CD4-positive, alpha-beta T cell treated with Interleukin-17A for 4 hours (primary cell): ENCODE data around the gene SOD3.

Experiments
- DNase-seq: peaks from one replicate; pipeline ENCODE4 v3.0.0-alpha.2; 2020; ENCODE audit warnings: mixed read lengths

SOD3 gene

DNA sequence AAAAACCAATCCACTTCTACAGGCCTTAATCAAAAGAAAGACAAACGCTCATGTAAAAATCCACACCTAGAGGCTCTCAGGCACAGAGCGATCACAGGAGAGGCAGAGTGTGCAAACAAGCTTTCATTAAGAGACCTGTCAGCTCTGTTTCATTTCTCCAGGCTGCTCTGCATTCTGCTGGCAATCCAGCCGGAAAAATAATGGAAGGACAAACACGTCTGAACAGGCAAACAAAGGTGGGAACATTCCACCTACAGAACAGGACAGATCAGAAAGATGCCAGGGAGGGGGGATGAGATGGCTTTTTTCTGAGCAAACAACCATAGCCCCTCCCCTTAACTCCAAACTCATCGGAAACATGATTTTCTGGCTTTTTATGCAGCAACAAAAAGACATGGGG is 9.7 kb downstream of the SOD3 start:
- DNase-seq: no peak

DNA sequence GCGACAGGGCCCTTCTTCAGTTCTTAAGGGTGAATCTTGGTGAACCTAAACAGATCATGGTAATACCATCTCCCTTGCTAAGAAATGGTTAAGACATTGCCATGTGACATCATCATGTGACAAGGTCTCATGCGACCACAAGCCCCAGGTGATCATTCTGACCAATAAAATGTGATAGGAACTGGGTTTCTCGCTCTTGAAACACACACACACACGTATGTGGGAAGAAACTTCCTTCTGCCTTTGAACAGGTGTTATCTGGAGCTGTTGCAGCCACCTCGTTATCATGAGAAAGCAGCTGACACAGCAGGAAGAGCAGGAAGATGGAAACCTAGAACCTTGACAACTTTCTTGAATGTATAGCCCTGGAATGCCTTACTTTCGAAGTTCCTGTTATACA is 10.2 kb downstream of the SOD3 start:
- no peak for DNase-seq

DNA sequence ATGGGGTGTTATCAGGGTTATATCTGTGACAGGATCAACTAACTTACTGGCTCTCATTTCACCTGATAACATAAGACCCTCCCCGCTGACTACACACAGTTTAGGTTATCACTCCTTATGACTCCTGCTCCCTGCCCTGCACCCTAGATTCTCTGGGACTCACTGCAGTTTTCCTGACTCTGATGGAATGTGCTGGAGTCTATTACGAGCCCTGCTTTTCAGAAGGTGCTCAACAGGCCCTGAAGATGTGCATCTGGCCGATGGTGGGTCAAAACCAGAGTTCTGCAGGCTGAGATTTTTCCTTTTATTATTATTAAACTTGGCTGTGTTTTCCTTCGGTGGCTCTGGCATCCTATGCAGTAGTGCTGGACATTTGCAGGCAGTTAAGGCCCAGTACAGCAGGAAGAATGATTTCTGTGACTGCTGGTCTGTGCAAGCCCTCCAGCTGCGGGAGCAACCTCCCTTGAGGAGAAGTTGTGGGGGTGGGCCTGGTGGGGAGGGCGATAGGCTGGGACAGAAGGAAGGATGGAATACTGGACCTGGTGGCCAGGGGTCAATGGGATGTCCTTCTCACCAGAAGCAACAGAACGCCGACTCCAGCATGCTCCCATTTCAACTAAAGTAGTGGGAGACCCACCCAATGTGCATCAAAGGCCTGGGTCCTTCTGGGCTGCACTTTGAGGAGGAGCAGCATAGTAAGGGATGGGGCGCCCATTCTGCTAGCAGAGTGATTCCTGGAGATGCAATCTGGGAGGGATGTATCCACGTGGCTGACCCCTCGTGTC is 11.0 kb downstream of the SOD3 start:
- DNase-seq: no peak

DNA sequence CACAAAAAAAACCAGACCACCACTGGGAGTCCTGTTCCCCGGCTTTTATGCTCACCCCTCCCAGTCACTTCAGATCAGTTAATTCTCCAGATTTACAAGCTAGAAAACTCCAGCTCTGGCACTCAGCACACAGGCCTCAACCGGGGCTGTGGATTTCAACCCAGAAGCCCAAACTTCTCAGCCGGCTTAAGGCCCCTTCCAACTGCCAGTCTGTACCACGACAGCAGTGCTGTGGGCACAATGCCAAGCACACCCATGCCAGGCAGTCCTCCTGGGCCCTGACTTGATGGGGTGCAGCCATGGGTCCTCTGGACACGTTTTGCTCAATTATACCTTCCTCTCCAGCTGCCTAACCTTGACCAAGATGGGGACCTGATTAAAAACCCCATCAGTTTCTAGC is 12.2 kb downstream of the SOD3 start:
- no peak for DNase-seq

DNA sequence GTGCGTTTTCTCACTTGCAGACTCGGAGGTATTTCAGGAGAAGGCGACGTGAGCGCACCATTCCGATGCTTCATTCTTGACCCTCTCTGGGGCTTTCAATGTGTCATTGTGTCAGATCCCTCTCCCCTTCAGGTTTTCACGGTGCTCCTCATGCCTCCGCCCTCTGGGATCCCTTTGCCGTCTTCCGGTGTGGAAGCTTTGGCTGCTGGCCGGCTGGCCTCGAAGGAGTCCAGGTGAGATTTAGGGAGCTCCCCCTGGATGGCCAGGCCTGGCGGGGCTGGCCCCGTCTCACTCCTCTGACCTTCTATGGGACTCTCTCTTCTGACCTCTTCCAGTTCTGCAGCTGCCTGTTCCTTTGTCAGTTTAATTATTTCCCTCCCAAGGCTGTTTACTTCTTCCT is 12.9 kb downstream of the SOD3 start:
- no peak for DNase-seq

DNA sequence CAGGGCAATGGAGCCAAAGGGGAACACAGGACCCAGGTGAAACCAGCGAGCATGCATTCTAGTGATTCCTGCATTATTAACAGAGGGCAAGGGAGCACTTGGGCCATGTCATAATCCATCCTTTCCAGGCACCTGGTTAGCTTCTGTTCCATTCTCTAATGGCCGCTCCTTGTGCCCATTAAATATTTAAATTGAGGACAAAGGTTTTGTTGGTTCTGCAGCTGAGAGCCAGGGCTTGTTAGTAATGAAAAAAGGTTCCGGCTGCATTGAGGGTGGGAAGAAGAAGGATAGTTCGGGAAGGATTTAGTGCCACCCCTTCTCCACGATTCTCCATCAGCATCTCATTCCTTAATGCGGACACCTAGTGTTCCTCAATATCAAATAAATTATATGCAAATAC is 13.6 kb downstream of the SOD3 start:
- DNase-seq: no peak

DNA sequence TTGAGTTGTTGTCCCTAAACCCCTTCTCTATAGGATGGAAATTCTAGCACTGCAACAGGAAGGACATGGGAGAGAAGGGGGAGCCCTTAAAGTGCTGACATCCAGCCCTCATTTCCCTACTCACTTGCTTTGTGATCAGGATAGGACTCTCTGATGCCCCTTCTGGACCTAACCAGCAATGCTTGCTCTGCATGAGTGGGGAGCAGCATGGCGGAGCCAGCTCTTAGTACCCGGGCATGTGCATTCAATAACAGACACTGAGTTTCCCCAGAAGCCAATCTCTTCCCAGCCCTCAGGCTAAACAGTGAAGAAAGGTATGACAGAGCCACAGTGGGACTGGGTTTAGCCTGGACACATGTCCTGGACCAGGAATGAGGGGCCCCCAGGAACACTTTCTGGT is 14.0 kb downstream of the SOD3 start:
- DNase-seq: no peak

DNA sequence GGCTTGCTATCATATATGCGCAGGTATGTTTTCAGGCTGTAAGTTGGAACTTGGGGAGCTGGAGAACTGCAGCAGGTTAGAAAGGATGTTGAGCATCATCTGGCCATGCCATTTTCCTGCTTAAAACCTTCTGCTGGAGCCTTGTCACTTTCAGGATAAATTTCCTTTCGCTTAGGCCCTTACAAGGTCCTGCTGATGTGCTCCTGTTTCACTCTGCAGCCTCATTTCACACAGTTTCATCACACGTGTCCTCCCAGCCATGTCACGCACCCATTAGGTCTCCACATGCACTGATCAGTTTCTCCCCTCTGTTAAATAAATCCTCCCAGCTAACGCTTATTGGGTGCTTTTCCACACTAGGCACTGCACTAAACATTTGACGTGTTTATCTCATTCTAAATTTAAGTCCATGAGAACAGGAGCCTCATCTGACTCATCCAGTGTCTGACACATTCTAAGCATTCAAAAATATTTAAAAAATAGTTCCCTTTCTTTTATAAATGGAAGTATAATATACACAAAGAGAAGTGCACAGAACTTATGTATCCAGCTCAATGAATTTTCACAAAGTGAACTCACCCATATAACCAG is 14.5 kb downstream of the SOD3 start:
- DNase-seq: no peak

DNA sequence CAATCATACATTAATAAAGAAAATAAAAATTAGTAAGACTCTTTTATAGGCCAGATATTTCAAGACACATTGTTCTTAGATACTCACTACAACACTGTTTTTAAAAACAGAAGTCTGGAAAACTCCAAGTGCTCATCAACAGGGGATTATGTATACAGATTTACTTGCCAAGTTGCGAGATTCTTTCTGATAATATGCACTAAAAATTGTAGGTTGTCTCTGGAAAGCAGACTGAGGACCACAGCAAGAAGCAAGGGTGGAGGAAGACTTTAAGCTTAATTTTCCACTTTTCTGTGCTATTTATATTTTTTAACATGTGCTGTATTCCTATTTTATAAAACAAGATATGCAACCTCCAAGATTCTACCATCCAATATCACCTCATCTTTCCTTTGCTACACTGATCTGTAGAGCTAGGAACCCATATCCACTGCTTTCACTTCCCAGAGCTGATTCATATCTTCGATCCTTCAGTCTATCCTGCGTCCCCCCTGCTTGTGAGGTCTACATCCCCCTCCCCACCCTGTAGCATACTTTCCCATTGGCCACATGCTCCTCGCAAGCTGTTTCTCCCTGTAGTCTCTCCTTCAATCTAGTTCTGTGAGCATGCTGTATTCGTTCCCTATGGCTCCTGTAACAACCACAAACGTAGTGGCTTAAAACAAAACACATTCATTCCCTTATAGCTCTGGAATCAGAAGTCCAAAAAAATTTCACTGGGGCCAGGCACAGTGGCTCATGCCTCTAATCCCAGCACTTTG is 15.7 kb downstream of the SOD3 start:
- no peak for DNase-seq

DNA sequence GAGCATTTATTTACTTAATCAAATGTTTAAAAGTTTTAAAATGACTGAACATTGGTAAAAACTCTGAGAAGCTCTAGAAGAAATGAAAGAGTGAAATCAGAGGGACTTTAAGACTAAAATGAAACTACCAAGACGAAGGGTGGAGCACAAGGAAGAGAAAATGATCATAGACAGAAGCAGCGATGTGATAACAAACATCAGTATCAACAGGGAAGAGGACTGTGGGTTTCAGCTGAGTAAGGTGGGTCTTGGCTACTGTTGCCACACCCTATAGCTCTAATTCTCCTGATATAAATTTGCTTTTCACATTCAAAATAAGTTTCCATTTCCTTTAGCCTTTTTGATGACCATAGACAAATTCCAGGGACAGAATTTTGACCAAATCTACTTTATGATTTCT is 18.4 kb downstream of the SOD3 start:
- DNase-seq: no peak

DNA sequence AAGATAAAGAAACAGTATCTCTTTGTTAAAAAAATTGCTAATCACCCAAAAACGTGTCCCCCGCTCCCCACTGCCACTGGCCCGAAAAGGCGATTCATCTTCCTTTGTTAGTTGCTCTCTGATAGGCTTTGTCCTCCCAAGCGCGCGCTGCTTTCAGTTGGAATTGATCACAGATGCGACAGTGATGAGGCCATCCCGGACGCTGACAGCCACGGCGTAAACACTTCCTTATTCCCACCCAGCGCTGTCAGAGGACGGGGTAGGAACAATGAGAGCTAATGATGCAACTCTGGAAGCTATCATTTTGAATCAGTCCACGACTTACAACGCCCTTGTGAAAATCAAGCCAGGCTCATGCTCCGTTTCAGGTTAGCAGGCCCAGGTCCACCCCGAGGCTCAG is 21.4 kb downstream of the SOD3 start:
- DNase-seq: no peak

DNA sequence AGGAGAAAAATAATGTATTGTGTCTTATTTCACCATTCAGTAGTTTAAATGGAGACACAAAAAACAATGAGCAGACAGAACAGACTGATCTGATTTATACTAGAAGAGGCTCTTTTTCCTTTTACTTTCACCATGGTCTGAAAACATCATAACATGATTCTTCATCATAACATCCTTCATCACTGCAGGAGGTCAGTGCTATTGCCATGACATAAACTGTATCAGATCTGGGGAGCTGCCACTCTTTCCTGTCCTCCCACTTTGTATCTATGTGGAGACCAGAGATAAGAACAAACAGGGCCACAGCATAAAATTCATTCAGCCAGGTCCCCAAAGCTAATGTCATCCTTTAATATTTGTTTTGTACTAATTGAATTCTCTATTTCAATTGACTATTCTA is 25.2 kb downstream of the SOD3 start:
- no peak for DNase-seq

DNA sequence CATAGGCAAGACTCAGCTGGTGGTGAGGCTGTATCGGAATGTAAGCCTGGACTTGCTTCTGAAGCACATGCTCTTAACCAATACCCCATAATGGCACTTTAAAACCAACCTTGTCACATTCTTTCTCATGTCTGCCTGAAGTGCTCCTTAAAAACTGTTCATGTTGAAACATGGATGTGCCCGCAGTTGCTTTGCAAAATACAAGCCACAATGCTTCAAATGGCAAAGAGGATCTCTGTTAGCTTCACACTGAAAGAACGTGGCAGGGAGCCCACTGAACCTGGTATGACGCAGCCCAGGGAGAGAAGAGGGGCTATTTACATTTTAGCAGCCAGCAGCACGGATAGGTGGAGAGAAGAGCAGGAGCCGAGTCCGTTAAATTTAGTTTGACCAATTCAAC is 29.3 kb downstream of the SOD3 start:
- no peak for DNase-seq

DNA sequence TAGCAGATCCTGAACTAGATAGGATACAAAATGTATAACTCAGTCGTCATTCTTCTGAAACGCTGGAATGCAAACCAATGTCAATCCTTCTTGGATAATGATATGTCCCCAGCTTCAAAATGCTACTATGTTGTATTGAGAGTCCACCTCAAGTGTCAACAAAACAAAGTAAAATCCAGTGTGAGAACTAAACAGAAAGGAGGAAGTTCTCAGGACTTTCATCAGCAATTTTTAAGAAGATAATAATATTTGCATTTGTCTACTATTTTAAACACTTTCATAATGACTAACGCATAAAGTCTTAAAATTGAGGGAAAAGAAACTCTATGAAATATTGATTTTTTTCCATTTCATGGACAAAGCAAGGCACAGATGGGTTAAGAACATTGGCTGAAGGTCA is 36.3 kb downstream of the SOD3 start:
- no peak for DNase-seq

DNA sequence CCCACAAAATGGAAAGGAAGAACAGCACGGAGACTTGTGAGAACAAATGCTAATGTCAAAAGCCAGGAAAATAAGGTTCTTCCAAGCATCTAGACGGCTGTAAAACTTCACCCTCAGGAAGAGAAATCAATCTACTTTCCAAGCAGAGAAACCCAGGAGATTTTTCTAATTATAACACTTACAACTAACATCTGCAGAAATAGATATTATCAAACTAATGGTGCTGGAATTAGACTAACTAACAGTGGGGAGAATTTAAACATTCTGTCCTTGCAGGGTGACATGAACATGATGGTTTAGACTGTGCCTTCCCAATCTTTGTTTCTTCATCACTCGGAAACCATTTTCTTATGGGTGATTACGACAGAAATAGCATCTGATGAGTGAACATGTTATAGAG is 40.3 kb downstream of the SOD3 start:
- no peak for DNase-seq

DNA sequence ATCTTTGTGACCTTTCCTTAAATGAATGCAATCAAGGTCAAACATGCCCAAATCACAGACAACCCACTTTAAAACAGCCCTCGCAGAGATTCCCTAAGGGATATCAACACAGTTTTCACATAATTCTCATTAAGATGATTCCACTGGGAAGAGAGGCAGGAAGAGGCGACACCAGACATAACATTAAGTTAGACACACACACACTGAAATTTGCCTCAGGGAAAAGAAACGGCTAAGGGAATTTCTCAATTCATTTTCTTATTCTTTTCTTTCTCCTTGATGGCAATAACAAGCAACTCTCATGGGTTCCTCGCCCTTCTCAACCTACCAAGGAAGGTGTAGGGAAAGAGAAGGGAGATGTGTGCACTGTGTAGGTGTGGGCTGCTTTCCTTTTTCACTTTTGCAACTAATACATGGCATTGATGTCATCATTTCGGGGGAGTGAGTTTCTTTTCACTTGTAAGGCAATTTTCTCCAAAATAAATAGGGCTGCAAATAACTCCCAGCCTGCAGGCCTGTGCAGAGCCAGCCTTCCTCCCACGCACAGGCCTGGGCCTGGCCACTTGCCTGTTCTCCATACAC is 41.4 kb downstream of the SOD3 start:
- DNase-seq: no peak

DNA sequence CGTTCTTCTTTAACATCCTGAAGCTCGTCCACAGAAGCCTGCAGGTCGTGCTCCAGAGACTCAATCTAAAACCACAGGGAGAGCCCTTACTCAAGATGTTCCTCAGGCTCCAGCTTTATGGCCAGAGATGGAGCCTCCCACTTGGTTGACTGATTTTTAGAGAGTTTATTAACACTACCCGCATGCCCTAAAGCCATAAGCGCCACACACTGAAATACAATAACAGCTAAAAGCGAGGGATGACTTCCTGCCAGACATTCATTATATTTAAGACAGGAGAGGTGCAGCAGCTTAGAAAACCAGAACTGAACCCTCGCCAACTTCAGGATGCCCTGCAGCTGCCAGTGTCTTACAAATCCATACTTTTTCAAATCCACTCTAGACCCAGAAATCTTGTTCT is 42.0 kb downstream of the SOD3 start:
- DNase-seq: no peak

DNA sequence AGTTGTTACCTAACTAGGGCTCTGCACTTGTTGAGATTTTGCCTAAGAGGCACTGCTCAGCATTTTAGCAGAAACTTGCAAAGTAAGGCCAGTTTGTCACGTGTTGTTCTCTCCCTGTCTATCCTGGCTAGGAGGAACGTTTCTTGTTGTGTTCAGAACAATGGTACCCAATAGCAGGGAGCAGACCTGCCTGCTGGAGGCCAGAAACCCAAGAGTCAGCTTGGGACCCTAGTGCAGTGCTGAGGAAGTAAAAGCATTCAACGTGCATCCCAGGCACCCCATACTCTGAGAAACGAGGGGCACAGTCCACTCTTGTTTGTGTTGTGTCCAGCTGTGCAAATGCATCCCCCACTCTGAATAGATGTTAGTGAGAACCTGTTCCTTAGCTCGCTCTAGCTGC is 42.4 kb downstream of the SOD3 start:
- no peak for DNase-seq

DNA sequence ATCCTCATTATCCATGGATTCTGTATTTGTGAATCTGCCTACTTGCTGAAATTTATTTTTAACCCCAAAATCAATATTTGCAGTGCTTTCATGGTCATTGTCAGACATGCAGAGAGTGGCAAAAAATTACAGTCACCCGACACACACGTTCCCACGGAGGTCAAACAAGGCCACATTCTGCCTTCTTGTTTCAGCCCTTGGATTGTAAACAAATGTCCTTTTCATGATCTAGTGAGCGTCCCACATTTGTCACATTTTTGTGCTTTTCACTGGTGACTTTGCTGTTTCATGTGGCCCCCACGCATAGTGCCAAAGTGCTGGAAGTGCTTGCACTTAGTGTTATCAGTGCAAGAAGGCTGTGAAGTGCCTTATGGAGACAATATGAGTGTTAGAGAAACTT is 45.0 kb downstream of the SOD3 start:
- no peak for DNase-seq

DNA sequence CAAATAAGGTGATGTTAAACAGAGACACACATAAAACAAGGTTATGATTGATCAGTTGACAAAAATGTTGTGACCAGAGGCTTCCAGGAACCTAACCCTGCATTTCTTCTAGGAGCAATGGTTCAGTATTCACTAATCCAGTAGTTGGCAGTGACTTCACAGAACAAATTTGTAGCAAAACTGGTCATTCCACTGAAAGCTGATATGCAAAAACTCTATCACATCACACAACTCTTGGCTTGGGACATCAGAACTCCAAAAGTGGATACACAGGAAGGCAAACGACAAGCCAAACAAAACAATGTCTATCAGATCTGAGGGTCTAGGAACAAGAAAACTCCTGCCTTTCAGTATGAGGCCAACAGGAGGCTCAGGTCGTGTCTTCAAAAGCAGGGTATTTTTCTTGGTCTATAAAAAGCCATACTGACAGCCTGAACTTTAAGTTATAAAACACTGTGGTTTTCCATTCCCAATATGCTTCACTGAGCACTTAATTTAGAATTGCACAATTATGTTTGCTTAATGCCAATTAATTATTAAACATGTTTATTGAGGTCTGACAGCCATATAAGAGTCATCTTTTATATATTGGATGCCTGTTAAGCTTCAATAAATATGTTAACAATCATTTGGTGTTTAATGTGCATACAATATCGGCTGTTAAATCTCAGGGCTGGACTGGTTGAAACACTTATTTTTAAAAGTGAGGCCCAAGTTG is 45.6 kb downstream of the SOD3 start:
- no peak for DNase-seq

DNA sequence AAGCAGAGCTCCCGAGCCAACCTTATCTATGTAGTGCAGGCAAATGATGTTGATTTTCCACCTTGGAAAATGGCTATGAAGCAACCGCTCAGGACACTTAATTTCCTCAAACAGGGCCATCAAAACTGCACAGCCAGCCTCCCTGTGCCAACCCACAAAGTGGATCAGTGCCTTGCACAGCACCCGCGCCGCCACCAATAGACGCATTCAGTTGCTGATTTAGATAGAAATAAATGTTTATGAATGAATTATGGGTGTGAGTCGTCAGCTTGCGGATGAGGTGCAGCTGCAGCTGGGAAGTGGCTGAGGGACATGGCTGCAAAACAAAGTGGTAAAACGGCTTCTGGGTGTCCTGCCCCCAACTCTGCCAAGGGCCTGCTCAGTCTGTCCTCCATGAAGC is 47.0 kb downstream of the SOD3 start:
- no peak for DNase-seq

DNA sequence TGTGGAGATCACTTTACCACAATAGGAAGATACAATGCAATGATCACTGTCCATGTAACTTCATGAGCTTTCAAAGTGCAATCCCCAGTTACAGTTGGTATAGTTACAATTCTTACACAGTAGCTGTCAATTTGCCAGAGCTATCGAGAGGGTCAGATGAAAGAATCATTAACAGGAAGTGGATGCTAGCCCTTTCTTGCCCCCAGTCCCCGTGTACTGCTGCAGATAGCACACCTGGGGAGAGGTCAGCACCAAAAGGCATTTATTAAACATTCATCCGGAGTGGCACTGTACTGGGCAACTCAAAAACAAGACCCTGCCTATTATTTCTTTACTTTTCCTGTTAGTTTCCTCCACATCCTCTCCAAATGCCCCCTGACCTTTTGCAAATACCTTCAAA is 47.7 kb downstream of the SOD3 start:
- no peak for DNase-seq

DNA sequence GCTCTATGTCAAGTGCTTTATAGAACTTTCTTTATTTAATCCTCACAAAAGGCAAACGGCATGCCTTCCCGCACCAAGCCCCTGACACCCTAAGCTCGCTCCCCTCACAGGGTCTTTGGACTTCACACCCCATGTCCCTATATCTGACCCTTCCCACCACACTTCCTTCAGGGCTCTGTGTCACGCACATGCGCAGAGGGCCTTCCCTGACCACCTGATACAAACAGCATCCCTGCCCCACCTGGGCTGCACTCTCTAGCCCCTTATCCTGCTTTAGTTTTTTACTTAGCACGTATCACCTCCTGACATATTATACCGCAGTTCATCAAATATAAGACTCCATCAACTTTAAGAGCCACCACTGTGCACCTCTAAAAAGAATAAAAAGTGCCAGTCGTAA is 49.8 kb downstream of the SOD3 start:
- DNase-seq: no peak
